ENCODE results near the gene CAPN1.

- TF ChIP-seq NFIC (IDR thresholded peaks at IDR 0.05) (no peak), MAX (IDR thresholded peaks at IDR 0.05) (no peak)
Observed at GRCh38 chr11:65236194-65237059, 54.7 kb downstream of the CAPN1 start.

Data from Ishikawa (cell line).